Neural crest cell (in vitro differentiated cells): ENCODE results near the gene ATP9B. TPM values are rescaled to one million over a fixed set of nuclear protein-coding genes. Genes with fewer than 3 reads are reported as not detected.
A peak's percentile ranks its signal among the peaks of the same experiment; 100 is the strongest.

ENCODE experiments used
- DNase-seq: peaks from one replicate; pipeline ENCODE4 v3.0.0; 2021; ENCODE audit warnings: low read depth, mixed read lengths, low spot score
- H3K27ac Mint-ChIP-seq: one replicate; pipeline ENCODE4 v1.8.0; 2021; ENCODE audit warnings: mild to moderate bottlenecking, mixed read lengths; ENCODE audit not compliant: unreplicated experiment
- H3K27me3 Mint-ChIP-seq: 2 replicates; pipeline ENCODE4 v1.8.0; 2021; ENCODE audit warnings: low read depth, mild to moderate bottlenecking, mixed read lengths
- H3K36me3 Mint-ChIP-seq: 2 replicates; pipeline ENCODE4 v1.8.0; 2021; ENCODE audit warnings: low read depth, mild to moderate bottlenecking, mixed read lengths
- H3K4me1 Mint-ChIP-seq: 2 replicates; pipeline ENCODE4 v1.8.0; 2021; ENCODE audit warnings: mixed read lengths
- H3K4me3 Mint-ChIP-seq: one replicate; pipeline ENCODE4 v1.8.0; 2021; ENCODE audit warnings: mild to moderate bottlenecking, mixed read lengths
- H3K9me3 Mint-ChIP-seq: 2 replicates; pipeline ENCODE4 v1.8.0; 2021; ENCODE audit warnings: mixed read lengths
- CTCF ChIP-seq: fragments of 200-600 bp; sonication (generic); conservative IDR thresholded peaks from 2 replicates; pipeline ENCODE4 v1.5.0; 2021; ENCODE audit warnings: antibody characterized with exemption, mild to moderate bottlenecking
- total RNA-seq: library from RNA; stranded (reverse); gene quantifications from 2 replicates; pipeline ENCODE4 v1.2.1, GENCODE V29; 2021

The ATP9B gene
- total RNA-seq, 1 donor from 2014 or later = 32.9 TPM

- no peak overlapping the region for H3K27ac Mint-ChIP-seq
- DNase-seq = no peak
- TF ChIP-seq CTCF = no peak
These were observed 104.5 kb downstream of the ATP9B start for GRCh38 chr18:79173742-79174141.

GRCh38 chr18:79178113-79178531 is 108.9 kb downstream of the ATP9B start:
- H3K4me3 Mint-ChIP-seq = no peak overlapping the region
- no peak overlapping the region for H3K27ac Mint-ChIP-seq
- H3K36me3 Mint-ChIP-seq = peaks cover 26% of the 10 kb centered on the region
- peaks cover 7% of the 10 kb centered on the region for H3K4me1 Mint-ChIP-seq
- no peak for TF ChIP-seq CTCF
- peaks cover 3% of the 10 kb centered on the region for H3K9me3 Mint-ChIP-seq
- no peaks in the 10 kb centered on the region for H3K27me3 Mint-ChIP-seq
- no peak for DNase-seq

More at GRCh38 chr18:79173742-79174141, 104.5 kb downstream of the ATP9B start:
- Mint-ChIP-seq H3K9me3 (no peaks in the 10 kb centered on the region), H3K4me1 (peaks cover 3% of the 10 kb centered on the region), H3K4me3 (no peak overlapping the region), H3K27me3 (no peaks in the 10 kb centered on the region), H3K36me3 (peaks cover 28% of the 10 kb centered on the region)

- H3K27ac Mint-ChIP-seq = no peak overlapping the region
- no peak for DNase-seq
- peaks cover 11% of the 10 kb centered on the region for H3K4me1 Mint-ChIP-seq
- H3K4me3 Mint-ChIP-seq = no peak overlapping the region
- H3K36me3 Mint-ChIP-seq = peaks cover 10% of the 10 kb centered on the region
- H3K9me3 Mint-ChIP-seq = peaks cover 3% of the 10 kb centered on the region
- TF ChIP-seq CTCF = no peak
- no peaks in the 10 kb centered on the region for H3K27me3 Mint-ChIP-seq
These were observed 113.0 kb downstream of the ATP9B start for GRCh38 chr18:79182047-79182713.

DNA sequence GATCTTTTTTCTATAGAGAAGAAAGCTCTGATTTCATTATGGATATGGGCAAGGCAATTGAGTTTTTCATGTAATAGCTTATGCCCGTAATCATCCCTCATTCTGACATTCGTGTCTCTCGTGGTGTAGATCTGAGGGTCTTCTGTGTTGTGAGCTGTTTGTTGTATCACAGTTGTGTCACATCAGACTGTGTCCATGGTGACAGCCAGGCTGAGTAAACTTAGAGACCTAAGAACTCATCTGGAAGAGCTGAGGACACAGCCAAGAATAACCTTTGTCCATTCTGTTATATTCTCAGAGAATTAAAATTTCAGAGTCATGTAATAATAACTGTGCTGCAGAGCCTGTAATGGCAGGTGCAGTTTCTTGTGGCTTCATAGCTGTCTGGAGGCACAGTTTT is 116.5 kb downstream of the ATP9B start:
- H3K27ac Mint-ChIP-seq = no peak overlapping the region
- peaks cover 19% of the 10 kb centered on the region for H3K4me1 Mint-ChIP-seq
- no peak for DNase-seq
- H3K27me3 Mint-ChIP-seq = no peaks in the 10 kb centered on the region
- TF ChIP-seq CTCF = no peak
- H3K36me3 Mint-ChIP-seq = peaks cover 4% of the 10 kb centered on the region
- H3K4me3 Mint-ChIP-seq = no peak overlapping the region
- H3K9me3 Mint-ChIP-seq = peaks cover 2% of the 10 kb centered on the region

GRCh38 chr18:79186649-79187048 is 117.5 kb downstream of the ATP9B start:
- peaks cover 11% of the 10 kb centered on the region for H3K36me3 Mint-ChIP-seq

More at GRCh38 chr18:79186649-79187048, 117.5 kb downstream of the ATP9B start:
- H3K4me3 Mint-ChIP-seq = no peak overlapping the region
- H3K27ac Mint-ChIP-seq = peak overlapping the region; percentile 95
- peaks cover 2% of the 10 kb centered on the region for H3K9me3 Mint-ChIP-seq
- no peak for DNase-seq
- no peaks in the 10 kb centered on the region for H3K27me3 Mint-ChIP-seq
- H3K4me1 Mint-ChIP-seq = peaks cover 19% of the 10 kb centered on the region
- no peak for TF ChIP-seq CTCF
